Body of pancreas (tissue), 4 donors: ENCODE results near the gene CDK4. TPM values are rescaled to one million over a fixed set of nuclear protein-coding genes. Genes with fewer than 3 reads are reported as not detected.

ENCODE experiments used
- ATAC-seq: fragments of 150-250 bp; one replicate; pipeline ENCODE4 v1.9.1; 2016
- DNase-seq, 4 donors: peaks; one replicate each; pipeline ENCODE4 v3.0.0-alpha.2; 2019
- H3K27ac ChIP-seq, 4 donors: fragments of 200-600 bp; sonication (generic); 1 replicate in 3 of 4; 2 replicates in 1 of 4; pipeline versions ENCODE4 v1.5.1 to v1.6.1; 2016 to 2019; ENCODE audit warnings: mild to moderate bottlenecking in 1 of 4, mixed read lengths in 1 of 4, moderate library complexity in 1 of 4
- H3K27me3 ChIP-seq, 2 donors: fragments of 200-600 bp; sonication (generic); one replicate each; pipeline ENCODE4 v1.6.0; 2016; ENCODE audit warnings: mild to moderate bottlenecking in 1 of 2
- H3K36me3 ChIP-seq, 2 donors: fragments of 200-600 bp; sonication (generic); replicated peaks in 1 of 2; 2 replicates each; pipeline ENCODE4 v1.5.1; 2016; ENCODE audit warnings: low read depth in 2 of 2; ENCODE audit not compliant: insufficient read depth in 1 of 2
- H3K4me1 ChIP-seq: fragments of 200-600 bp; sonication (generic); one replicate; pipeline ENCODE4 v1.6.0; 2016
- H3K4me3 ChIP-seq, 2 donors: fragments of 200-600 bp; sonication (generic); 1 replicate in 1 of 2; 2 replicates in 1 of 2; pipeline ENCODE4 v1.5.1; 2016 to 2019
- H3K9me3 ChIP-seq, 3 donors: fragments of 200-600 bp; sonication (generic); 1 replicate in 2 of 3; 2 replicates in 1 of 3; pipeline ENCODE4 v1.5.1; 2016
- POLR2A ChIP-seq, 3 donors: fragments of 450-650 bp; IDR thresholded peaks; one replicate each; pipeline ENCODE4 v1.6.1; 2016; ENCODE audit warnings: antibody characterized with exemption in 3 of 3, mild to moderate bottlenecking in 2 of 3
- WGBS, 2 donors: methylation state at CpG; one replicate each; pipeline ENCODE4 v1.1.5; 2017; 5-methylcytosine and 5-hydroxymethylcytosine counted together
- intact Hi-C: fragments of 100-400 bp; cut with DNase I; formaldehyde crosslinking; loops from one replicate; pipeline ENCODE4 v1.15.1; 2023
- total RNA-seq, 2 donors: library from RNA; depleted of rRNA; stranded (reverse); fragments of >200 nt; gene quantifications; one replicate each; pipeline ENCODE4 v1.1.0, GENCODE V29; 2016
- TF ChIP-seq, protein P1 (sequence below), 7 experiments: fragments of 450-650 bp in 4 of 7; fragments of 200-600 bp in 3 of 7; sonication (generic) in 3 of 7; IDR thresholded peaks; one replicate each; pipeline ENCODE4 v1.5.1; 2016 to 2019; ENCODE audit warnings: antibody characterized with exemption in 7 of 7

Gene CDK4
- total RNA-seq, 2 donors from 2014 or later, result 27.0 to 81.2 TPM

- intact Hi-C loops, result no loop called here
- H3K9me3 ChIP-seq, result no peaks in the 10 kb centered on the region
- H3K36me3 ChIP-seq, result peaks cover 3 to 36% of the 10 kb centered on the region in 2 donors
- no peak for DNase-seq
- H3K4me3 ChIP-seq, result no peak overlapping the region
- TF ChIP-seq, protein P1, sequence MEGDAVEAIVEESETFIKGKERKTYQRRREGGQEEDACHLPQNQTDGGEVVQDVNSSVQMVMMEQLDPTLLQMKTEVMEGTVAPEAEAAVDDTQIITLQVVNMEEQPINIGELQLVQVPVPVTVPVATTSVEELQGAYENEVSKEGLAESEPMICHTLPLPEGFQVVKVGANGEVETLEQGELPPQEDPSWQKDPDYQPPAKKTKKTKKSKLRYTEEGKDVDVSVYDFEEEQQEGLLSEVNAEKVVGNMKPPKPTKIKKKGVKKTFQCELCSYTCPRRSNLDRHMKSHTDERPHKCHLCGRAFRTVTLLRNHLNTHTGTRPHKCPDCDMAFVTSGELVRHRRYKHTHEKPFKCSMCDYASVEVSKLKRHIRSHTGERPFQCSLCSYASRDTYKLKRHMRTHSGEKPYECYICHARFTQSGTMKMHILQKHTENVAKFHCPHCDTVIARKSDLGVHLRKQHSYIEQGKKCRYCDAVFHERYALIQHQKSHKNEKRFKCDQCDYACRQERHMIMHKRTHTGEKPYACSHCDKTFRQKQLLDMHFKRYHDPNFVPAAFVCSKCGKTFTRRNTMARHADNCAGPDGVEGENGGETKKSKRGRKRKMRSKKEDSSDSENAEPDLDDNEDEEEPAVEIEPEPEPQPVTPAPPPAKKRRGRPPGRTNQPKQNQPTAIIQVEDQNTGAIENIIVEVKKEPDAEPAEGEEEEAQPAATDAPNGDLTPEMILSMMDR (IDR thresholded peaks at IDR 0.05), result no peak
- TF ChIP-seq POLR2A (IDR thresholded peaks at IDR 0.05), result no peak
- WGBS, 2 donors, result 87 to 95% methylated on average over 6 of the region's 6 CpGs
- no peak overlapping the region for H3K27ac ChIP-seq
- no peaks in the 10 kb centered on the region for H3K4me1 ChIP-seq
- H3K27me3 ChIP-seq, result no peaks in the 10 kb centered on the region
- no peak for ATAC-seq
Observed at GRCh38 chr12:57795354-57795753, 43.2 kb upstream of the CDK4 start.

DNA sequence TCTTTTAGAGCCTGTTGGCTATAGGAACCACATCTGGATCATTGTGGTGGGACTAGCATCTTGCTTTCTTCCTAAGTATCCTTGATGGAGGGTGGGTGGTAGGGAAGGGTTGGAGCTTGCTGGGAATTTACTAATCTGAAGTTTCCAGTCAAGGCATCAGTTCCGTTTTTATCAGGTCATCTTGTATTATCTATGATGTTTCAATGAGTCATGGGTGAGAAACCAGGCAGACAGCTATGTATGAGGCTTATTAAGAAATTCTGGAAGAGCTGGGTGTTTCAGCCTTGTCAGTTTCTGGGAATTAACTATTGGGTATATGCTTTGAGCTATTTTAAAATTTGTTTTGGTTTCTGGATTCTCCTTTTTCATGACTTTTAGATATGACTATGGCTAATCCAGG lies 41.8 kb upstream of the CDK4 start:
- Histone ChIP-seq H3K4me1 (no peaks in the 10 kb centered on the region), H3K36me3 (peaks cover 3 to 33% of the 10 kb centered on the region in 2 donors), H3K27me3 (no peaks in the 10 kb centered on the region), H3K4me3 (no peak overlapping the region), H3K9me3 (no peaks in the 10 kb centered on the region), H3K27ac (no peak overlapping the region)
- DNase-seq (no peak), ATAC-seq (no peak)
- intact Hi-C loops, result no loop called here
- TF ChIP-seq, protein P1 (IDR thresholded peaks at IDR 0.05), result no peak
- TF ChIP-seq POLR2A (IDR thresholded peaks at IDR 0.05), result no peak
- WGBS, 2 donors, result 25 to 42% methylated on average over 1 of the region's 1 CpG

- Histone ChIP-seq H3K4me3 (no peak overlapping the region), H3K4me1 (peaks cover 24% of the 10 kb centered on the region), H3K27me3 (no peaks in the 10 kb centered on the region), H3K36me3 (peaks cover 0 to 14% of the 10 kb centered on the region in 2 donors), H3K27ac (no peak overlapping the region), H3K9me3 (no peaks in the 10 kb centered on the region)
- TF ChIP-seq, protein P1 (IDR thresholded peaks at IDR 0.05), result no peak
- no peak for TF ChIP-seq POLR2A (IDR thresholded peaks at IDR 0.05)
- ATAC-seq, result no peak
- WGBS, 2 donors, result 87% methylated on average over 11 of the region's 11 CpGs
- intact Hi-C loops, result no loop called here
- DNase-seq, result no peak
Observed at GRCh38 chr12:57783861-57784260, 31.8 kb upstream of the CDK4 start.

GRCh38 chr12:57783466-57783801 lies 31.3 kb upstream of the CDK4 start:
- Histone ChIP-seq H3K36me3 (peaks cover 0 to 14% of the 10 kb centered on the region in 2 donors), H3K27ac (no peak overlapping the region), H3K4me1 (peaks cover 28% of the 10 kb centered on the region), H3K27me3 (no peaks in the 10 kb centered on the region), H3K9me3 (no peaks in the 10 kb centered on the region), H3K4me3 (peak overlapping the region in 1 of 2 donors; percentile 98)
- 71 to 83% methylated on average over 12 of the region's 12 CpGs for WGBS, 2 donors
- TF ChIP-seq, protein P1 (IDR thresholded peaks at IDR 0.05), result no peak
- TF ChIP-seq POLR2A (IDR thresholded peaks at IDR 0.05), result no peak
- intact Hi-C loops, result no loop called here
- no peak for ATAC-seq
- no peak for DNase-seq
